ENCODE measurements around the gene PTPN13.

PTPN13 gene

DNA sequence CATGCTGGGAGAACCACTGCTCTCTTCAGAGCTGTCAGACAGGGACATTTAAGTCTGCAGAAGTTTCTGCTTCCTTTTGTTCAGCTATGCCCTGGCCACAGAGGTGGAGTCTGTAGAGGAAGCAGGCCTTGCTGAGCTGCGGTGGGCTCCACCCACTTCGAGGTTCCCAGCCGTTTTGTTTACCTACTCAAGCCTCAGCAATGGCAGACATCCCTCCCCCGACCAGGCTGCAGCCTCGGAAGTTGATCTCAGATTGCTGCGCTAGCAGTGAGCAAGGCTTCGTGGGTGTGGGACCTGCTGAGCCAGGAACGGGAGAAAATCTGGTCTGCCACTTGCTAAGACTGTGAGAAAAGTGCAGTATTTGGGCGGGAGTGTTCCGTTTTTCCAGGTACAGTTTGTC lies 136.2 kb downstream of the PTPN13 start:
- DNase-seq = no peak

DNA sequence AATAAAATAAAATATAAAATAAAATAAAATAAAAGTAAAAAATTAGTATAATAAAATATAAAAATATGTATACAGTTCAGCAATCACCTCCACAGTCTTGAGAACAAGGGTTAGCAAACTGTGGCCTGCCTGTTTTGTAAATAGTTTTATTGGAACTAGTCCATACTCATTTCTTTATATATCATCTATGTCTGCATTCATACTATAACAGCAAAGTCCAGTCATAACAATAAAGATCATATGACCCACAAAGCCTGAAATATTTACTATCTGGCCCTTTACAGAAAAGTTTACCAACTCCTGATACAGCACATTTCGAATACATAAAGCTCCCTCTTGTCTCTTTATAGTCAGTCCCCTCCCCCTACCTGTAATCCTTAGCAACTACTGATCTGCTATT lies 143.1 kb downstream of the PTPN13 start:
- no peak for DNase-seq

DNA sequence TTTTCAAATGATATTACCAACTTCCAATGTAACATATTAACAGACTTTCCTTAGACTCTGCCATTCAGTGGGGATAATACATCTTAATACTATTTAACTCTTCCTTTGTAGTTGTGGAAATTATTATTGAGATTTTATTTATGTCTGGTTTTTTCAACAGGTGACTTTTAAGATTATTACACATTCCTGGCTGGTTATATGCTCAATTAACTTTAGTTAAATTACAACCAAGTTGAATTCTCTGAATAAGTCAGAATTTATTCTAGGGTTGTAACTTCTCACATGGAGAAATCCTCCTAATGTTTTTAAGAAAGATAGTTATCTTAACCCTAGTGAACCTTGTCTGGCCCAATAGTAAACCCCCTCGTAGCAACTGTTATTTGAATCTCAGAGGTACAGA lies 147.7 kb downstream of the PTPN13 start:
- DNase-seq = no peak

DNA sequence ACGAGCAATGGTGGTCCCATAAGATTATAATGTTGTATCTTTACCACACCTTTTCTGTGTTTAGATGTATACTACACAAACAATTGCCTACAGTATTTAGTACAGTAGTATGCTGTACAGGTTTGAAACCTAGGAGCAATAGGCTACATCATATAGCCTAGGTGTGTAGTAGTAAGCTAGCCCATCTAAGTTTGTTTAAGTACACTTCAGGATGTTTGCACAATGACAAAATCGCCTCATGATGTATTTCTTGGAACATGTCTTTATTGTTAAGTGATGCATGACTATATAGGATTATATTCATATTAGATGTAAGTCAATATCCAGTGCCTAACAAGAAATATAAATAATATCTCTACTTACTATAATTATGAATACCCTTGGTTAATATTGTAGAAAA lies 150.5 kb downstream of the PTPN13 start:
- no peak for DNase-seq

DNA sequence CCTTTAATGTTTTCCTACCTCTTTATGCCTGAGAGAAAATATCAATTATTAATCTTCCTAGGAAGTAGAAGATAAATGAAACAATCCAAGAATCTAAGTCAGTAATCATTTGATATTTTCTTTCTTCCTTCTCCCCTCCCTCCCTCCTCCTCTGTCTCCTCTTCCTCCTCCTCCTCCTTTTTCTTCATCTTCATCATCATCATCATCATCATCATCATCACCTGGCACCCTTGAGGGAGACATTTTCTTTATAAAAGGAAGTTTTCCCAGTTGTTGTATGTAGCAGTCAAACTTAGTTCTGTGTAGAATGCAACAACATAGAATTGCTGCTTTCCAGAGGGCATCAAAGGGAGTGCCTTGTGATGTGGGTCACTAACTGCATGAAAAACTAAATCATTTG lies 155.0 kb downstream of the PTPN13 start:
- no peak for DNase-seq

DNA sequence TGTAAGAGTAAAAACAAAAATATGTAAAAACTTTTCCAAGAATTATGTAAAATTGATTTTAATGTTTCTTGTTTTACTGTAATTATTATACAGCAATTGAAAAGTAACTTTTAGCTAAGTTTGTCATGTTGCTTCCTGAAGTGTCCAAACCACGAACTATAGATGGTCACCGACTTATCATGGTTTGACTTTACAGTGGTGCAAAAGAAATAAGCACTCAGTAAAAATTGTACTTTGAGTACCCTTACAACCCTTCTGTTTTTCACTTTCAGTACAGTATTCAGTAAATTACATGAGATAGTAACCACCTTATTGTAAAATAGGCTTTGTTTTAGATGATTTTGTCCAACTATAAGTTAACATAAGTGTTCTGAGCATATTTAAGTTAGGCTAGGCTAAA lies 161.3 kb downstream of the PTPN13 start:
- DNase-seq = no peak

DNA sequence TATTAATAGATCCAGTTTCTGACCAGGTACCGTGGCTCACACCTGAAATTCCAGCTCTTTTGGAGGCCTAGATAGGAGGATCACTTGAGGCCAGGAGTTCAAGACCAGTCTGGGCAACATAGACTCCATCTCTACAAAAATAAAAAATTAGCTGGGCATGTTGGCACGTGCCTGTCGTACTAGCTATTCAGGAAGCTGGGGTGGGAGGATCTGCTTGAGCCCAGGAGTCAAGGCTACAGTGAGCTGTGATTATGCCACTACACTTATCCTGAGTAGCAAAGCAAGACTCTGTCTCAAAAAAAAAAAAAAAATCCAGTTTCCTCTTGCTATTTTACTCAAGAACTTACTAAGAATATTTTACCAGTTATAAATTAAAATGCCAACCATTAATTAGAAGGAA lies 163.4 kb downstream of the PTPN13 start:
- DNase-seq = no peak

DNA sequence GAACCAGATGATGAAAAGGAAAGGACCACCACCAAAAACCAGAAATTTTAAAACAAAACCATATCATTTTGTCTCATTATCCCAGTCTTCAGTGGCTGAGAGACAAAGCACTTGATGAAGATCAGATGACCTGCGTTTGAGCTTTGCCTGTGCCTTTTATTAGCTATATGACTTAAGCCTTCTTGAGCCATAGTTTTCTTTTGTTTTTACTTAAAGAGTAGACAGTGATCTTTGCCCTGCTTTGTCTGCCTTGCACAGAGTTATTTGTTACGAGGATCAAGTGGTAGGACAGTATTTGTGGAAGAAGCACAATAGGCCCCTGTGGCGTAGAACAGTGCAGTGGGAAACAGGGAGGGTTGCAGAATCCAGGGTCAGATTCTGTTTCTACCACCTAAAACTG lies 165.2 kb downstream of the PTPN13 start:
- no peak for DNase-seq

DNA sequence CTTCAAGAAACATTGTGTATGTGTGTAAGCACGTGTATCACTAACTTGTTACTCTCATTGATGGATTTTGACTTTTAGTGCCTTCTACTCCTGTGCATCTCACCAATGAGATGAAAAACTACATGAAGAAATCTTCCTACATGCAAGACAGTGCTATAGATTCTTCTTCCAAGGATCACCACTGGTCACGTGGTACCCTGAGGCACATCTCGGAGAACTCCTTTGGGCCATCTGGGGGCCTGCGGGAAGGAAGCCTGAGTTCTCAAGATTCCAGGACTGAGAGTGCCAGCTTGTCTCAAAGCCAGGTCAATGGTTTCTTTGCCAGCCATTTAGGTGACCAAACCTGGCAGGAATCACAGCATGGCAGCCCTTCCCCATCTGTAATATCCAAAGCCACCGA lies 168.5 kb downstream of the PTPN13 start:
- DNase-seq = no peak

DNA sequence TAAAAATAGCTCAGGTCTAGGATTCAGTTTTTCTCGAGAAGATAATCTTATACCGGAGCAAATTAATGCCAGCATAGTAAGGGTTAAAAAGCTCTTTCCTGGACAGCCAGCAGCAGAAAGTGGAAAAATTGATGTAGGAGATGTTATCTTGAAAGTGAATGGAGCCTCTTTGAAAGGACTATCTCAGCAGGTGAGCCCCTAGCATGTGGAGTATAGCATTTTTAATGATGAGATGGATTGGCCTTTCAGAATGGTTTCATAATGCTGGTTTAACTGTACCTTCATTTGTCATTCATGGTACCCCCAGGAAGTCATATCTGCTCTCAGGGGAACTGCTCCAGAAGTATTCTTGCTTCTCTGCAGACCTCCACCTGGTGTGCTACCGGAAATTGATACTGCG lies 175.7 kb downstream of the PTPN13 start:
- no peak for DNase-seq

DNA sequence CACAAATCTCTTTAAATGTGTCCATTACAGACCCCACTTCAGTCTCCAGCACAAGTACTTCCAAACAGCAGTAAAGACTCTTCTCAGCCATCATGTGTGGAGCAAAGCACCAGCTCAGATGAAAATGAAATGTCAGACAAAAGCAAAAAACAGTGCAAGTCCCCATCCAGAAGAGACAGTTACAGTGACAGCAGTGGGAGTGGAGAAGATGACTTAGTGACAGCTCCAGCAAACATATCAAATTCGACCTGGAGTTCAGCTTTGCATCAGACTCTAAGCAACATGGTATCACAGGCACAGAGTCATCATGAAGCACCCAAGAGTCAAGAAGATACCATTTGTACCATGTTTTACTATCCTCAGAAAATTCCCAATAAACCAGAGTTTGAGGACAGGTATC lies 177.0 kb downstream of the PTPN13 start:
- DNase-seq = no peak

DNA sequence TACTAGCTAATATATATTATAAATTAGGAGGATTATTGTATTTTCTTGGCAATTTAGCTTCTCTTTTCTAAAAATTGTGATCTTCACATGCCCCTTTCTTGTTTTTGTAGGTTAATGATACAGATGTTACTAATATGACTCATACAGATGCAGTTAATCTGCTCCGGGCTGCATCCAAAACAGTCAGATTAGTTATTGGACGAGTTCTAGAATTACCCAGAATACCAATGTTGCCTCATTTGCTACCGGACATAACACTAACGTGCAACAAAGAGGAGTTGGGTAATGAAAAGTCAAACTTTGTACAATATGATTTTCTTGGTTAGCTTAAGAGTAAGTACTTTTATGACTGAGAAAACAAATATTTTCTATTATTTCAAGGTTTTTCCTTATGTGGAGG lies 180.9 kb downstream of the PTPN13 start:
- DNase-seq = no peak

DNA sequence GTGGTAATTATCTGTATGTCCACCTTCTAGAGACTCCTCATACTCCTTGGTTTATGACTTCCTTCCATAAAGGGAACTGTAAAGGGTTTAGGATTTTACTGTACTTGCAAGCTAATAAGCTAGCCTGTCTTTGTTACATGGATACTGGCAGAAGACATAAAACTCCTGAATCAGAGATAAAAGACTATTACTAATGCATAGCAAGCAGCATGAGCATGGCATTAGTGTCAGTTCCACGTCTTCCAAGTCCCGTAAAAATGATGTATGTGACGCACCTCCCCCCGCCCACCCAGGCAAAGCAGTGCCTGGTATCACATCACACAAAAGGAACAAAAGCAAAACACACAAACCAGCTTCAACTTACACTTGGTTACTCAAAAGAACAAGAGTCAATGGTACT lies 184.1 kb downstream of the PTPN13 start:
- no peak for DNase-seq

DNA sequence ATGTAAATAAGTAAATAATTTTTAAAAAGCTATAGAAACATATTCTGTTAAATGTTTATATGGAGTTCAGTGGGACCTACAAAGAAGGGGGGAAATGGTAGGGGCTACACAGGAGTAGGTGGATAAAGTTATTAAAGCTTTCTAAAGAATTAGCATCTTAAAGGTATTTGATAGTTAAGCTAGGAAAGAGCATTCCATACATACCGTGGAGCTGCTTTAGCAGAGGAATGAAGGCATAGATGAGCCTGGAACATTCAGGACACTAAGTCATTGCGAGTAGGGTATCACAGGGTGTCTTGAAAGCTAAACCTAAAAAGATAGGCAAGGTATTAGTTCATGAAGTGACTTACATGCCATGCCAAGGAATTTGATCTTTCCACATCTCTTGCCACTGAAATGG lies 194.7 kb downstream of the PTPN13 start:
- DNase-seq = no peak

DNA sequence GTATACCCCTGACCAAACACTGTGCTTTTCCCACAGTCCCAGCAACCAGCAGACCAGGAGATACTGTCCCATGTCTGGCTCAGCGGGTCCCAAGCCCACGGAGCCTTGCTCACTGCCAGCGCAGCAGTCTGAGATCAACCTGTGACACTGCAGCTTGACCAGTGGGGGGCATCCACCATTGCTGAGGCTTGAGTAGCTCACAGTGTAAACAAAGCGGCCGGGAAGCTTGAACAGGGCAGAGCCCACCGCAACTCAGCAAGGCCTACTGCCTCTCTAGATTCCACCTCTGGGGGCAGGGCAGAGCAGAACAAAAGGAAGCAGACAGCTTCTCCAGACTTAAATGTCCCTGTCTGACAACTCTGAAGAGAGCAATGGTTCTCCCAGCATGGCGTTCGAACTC lies 197.0 kb downstream of the PTPN13 start:
- no peak for DNase-seq

DNA sequence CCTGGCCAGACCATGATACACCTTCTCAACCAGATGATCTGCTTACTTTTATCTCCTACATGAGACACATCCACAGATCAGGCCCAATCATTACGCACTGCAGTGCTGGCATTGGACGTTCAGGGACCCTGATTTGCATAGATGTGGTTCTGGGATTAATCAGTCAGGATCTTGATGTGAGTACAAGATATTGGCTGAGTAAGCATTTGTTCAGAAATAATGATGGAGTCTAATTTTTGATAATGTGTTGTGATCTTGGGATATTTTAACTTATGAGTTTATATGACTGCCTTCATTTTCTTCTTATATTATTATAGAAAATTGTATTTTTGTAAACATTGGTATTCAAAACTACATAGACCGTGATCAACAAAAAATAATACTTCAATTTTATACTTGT lies 215.7 kb downstream of the PTPN13 start:
- DNase-seq = no peak

DNA sequence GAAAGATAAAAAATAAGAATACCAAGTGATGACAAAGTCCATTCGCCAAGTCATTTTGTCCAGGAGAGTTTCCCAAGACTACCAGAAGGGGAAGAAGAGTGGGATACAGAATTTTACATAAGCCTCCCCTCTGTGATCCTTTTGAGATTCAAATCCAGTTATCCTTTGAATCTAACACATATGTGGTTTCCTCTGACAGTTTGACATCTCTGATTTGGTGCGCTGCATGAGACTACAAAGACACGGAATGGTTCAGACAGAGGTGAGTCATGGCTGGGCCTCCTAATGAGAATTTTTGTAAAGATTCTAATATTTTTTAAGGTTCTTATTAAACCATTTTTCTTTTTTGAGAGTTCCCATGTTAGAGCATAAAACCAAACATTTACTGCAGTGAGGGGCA lies 216.7 kb downstream of the PTPN13 start:
- DNase-seq = no peak

DNA sequence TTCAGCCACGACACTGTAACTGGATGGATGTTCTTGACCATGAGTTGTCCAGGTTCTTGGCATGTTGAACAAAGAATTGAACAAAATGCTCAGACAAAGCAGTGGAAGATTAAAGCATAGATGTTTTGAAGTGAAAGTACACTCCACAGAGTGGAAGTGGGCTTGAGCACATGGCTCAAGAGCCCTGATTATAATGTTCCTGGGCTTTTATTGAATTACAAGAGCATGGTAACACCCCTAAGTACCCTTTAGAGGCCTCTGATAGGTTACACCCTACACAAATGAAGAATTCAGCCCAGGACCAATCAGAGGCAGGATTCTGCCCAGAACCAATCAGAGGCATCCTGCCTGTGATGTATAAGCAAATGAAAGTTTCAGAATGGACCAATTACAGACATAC lies 221.5 kb downstream of the PTPN13 start:
- no peak for DNase-seq

DNA sequence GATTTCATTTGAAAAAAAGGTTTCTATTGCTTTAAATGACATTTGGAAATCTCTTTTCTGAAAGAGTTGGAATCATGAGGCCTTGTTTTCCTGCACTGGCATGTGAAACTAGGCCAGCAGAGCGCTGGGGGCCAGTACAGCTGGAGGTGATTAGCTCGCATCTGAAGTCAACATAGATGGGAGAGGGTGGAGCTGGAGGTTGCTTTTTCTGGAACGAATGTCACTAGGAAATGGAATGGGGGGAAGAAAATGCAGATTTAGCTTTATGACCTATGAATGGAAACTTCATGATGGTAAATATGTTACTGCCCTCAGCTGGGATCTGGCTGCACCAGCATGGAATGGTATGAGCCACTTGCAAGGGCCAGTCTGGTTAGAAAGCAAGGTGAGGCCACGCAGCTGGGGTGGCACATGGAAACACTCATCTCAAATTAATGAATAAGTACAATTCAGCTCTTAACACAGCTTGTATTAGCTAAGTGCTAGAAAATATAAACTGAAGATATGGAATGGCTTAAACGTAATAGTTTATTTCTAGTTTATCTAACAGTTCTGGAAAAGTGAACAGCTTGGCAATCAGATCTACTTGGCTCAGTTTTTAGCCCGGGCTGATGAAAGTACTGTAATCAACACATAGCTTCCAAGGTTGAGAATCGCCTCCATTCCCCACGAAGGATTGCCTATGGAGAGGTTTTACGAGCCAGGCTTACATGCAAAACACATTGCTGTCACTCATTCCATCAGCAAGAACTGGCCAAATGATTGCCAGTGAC lies 222.6 kb downstream of the PTPN13 start:
- DNase-seq = no peak

DNA sequence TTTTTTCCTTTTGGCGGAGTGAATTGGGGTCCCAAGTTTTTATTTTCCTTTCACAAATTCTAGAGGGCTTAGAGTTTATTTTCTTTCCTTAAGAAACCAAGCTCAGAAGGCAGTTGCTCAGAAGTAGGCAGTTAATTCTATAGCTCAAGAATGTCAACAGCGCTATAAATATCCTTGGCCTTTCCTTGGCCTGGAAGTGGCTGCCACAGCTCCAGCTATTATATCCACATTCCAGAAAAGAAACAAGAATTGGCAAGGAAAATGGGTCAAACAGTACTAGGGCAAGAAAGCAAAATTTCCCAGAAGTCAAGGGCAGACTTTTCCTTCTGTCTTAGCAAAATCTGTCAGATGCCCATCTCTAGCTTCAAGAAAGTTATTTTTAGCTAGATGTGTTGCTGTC lies 224.1 kb downstream of the PTPN13 start:
- no peak for DNase-seq

DNA sequence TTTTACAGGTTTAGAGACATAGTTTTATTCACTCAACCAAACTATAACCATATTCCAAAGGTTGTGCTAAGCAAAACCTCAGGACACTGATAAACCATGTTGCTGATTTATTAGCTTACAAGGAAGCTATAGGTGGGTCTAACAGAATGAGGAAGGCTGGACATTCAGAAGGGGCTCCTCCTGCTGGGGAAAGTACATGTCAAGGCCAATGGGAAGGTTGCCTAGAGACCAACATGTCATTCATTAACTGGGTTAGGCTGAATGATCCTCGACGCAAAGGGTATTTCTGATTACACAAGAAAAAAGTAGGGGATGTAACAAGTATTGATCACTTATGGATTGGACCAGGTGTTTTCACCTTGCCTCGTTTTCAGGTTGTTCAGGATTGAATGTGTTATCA lies 224.7 kb downstream of the PTPN13 start:
- no peak for DNase-seq

DNA sequence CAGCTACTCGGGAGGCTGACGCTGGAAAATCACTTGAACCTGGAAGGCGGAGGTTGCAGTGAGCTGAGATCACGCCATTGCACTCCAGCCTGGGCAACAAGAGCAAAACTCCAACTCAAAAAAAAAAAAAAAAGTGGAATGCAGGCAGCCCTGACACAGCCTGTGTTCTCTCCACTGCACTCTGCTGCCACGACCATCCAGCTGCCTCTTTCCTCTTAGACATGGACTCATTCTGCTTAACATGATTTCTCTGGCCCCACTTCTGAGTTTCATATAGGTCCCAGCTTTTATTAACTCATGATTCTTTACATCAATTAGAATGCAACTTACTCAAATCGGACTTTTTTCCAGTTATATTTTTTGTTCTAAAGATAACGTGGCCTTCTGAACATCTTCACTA lies 225.4 kb downstream of the PTPN13 start:
- no peak for DNase-seq

DNA sequence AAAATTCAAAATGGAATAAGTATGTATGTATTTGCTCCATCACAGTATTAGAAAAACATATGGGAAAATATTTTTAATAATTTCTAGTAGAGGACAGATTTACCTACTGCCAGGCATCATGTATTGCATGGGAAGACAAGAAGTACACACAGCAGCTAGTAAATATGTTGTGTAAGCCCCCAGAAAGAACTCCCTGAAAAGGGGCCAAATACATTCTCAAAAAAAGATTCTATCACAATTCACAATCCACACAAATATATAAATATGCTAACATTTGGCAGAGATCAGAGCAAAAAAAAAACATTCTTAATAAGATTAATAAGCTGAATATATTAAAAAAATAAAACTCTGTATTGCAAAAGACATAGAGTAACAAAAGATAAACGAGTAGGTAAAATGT lies 227.0 kb downstream of the PTPN13 start:
- no peak for DNase-seq

DNA sequence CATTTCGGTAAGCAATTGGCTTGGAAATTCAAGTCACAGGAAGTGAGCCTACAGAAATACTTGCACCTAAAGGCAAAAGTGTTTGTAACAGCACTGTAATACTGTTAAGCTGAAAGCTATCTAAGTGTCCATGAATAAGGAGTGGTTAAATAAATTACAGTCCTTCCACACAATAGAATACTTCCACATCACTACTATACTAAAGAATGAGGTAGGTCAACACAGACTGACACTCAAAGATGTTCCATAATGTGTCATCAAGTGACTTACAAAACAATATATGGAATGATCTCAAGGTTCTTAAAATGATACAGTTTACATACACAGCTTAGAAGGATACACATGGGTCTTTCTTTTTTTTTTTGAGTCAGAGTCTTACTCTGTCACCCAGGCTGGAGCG lies 228.0 kb downstream of the PTPN13 start:
- no peak for DNase-seq

DNA sequence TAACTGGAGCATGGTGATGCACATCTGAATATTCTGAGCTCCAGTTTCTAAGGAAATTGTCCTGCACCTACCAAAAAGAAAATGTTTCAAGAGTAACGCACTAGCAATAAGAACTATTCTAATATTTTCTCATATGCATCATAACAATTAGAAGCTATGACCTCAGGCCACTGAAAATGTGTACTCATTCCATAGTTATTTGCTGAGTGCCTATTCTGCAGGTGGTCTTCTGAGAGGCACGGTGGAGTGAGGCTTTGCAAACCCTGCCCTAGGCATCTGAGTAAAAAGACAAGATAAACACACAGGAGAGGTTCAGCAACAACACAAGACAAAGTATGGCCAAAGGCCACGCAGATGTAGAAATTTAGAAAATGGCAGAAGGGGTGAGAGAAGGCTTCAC lies 231.4 kb downstream of the PTPN13 start:
- DNase-seq = no peak

Measured in stimulated activated CD4-positive, alpha-beta T cell treated with anti-CD3 and anti-CD28 coated beads, Interleukin-2, amount 100 ng/mL, for 48 hours (primary cell).